Activated CD8-positive, alpha-beta memory T cell treated with anti-CD3 and anti-CD28 coated beads, Interleukin-2, amount 50 U/mL, for 1 hour (primary cell): ENCODE measurements around the gene HPCAL1.
"Not testable (repeated sequence)": the region's sequence is repeated elsewhere in the genome, so short reads cannot be mapped to it uniquely, and the experiment has no call there.

Experiments used
- DNase-seq: peaks from one replicate; pipeline ENCODE4 v3.0.0-alpha.2; 2020; ENCODE audit errors: extremely low read depth

Gene HPCAL1

GRCh38 chr2:10302479-10303180 lies at the start of gene HPCAL1:
Gene HPCAL1 (plus strand): TSS chr2:10302904. CDS start chr2:10419758, 116,854 bp downstream.
- DNase-seq, result no peak

GRCh38 chr2:10253596-10254372 lies 48.9 kb upstream of the HPCAL1 start:
- DNase-seq, result no peak

GRCh38 chr2:10254373-10255188 lies 48.1 kb upstream of the HPCAL1 start:
- DNase-seq, result no peak

- no peak for DNase-seq
These were observed 47.3 kb upstream of the HPCAL1 start for GRCh38 chr2:10255189-10256030.

- no peak for DNase-seq
These were observed 46.6 kb upstream of the HPCAL1 start for GRCh38 chr2:10256031-10256514.

- DNase-seq, result no peak
These were observed 46.1 kb upstream of the HPCAL1 start for GRCh38 chr2:10256515-10257031.

GRCh38 chr2:10257036-10257435 lies 45.7 kb upstream of the HPCAL1 start:
- DNase-seq, result no peak

- no peak for DNase-seq
These were observed 45.1 kb upstream of the HPCAL1 start for GRCh38 chr2:10257500-10258147.

- no peak for DNase-seq
These were observed 44.4 kb upstream of the HPCAL1 start for GRCh38 chr2:10258326-10258725.

GRCh38 chr2:10258726-10259125 lies 44.0 kb upstream of the HPCAL1 start:
- no peak for DNase-seq

GRCh38 chr2:10260130-10260529 lies 42.6 kb upstream of the HPCAL1 start:
- DNase-seq, result no peak

- not testable (repeated sequence) for DNase-seq
These were observed 39.2 kb upstream of the HPCAL1 start for GRCh38 chr2:10263526-10263925.

- DNase-seq, result no peak
These were observed 38.0 kb upstream of the HPCAL1 start for GRCh38 chr2:10264506-10265328.

- DNase-seq, result no peak
These were observed 37.2 kb upstream of the HPCAL1 start for GRCh38 chr2:10265329-10266132.

- no peak for DNase-seq
These were observed 36.5 kb upstream of the HPCAL1 start for GRCh38 chr2:10266133-10266620.

GRCh38 chr2:10267036-10267435 lies 35.7 kb upstream of the HPCAL1 start:
- no peak for DNase-seq

- DNase-seq, result no peak
These were observed 34.9 kb upstream of the HPCAL1 start for GRCh38 chr2:10267551-10268465.

- DNase-seq, result no peak
These were observed 33.4 kb upstream of the HPCAL1 start for GRCh38 chr2:10269291-10269690.
